Rectal smooth muscle tissue (tissue), 1 donor: ENCODE results near the gene PIK3AP1.
"Not testable (repeated sequence)": the region's sequence is repeated elsewhere in the genome, so short reads cannot be mapped to it uniquely, and the experiment has no call there.

Experiments
- H3K27ac ChIP-seq: one replicate; pipeline ENCODE4 v1.7.0; 2013; ENCODE audit warnings: low read depth, low read length, inconsistent platforms
- H3K27me3 ChIP-seq: one replicate; pipeline ENCODE4 v1.7.0; 2013; ENCODE audit warnings: low read length; ENCODE audit not compliant: control insufficient read depth, insufficient read depth
- H3K36me3 ChIP-seq: one replicate; pipeline ENCODE4 v1.7.0; 2013; ENCODE audit warnings: low read length; ENCODE audit not compliant: control insufficient read depth, insufficient read depth
- H3K4me1 ChIP-seq: one replicate; pipeline ENCODE4 v1.7.0; 2013; ENCODE audit warnings: low read length; ENCODE audit not compliant: control insufficient read depth, insufficient read depth
- H3K4me3 ChIP-seq: one replicate; pipeline ENCODE4 v1.7.0; 2013; ENCODE audit warnings: low read length
- H3K9ac ChIP-seq: one replicate; pipeline ENCODE4 v1.7.0; 2013; ENCODE audit warnings: low read length

PIK3AP1 gene

DNA sequence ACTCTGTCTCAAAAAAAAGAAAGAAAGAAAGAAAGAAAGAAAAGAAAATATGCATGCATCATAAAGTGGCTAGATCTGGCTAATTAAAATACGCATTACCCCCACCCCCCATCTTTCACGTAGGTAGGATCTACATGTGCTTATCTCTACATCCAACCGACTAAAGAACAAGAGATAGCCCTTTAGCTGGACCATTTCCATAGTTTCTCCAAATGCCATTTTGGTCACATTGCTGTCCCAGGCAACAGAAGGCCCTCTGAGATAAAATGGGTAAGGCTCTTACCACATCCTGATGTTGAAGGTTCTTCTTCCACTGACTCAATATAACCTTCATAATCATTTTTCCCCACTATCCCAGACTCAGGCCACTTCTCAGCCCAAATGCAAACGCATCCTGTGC is 31.5 kb downstream of the PIK3AP1 start:
- Histone ChIP-seq H3K36me3 (no peaks in the 10 kb centered on the region), H3K4me1 (no peaks in the 10 kb centered on the region), H3K27ac (no peak overlapping the region), H3K27me3 (no peaks in the 10 kb centered on the region), H3K4me3 (no peak overlapping the region), H3K9ac (no peak overlapping the region)

DNA sequence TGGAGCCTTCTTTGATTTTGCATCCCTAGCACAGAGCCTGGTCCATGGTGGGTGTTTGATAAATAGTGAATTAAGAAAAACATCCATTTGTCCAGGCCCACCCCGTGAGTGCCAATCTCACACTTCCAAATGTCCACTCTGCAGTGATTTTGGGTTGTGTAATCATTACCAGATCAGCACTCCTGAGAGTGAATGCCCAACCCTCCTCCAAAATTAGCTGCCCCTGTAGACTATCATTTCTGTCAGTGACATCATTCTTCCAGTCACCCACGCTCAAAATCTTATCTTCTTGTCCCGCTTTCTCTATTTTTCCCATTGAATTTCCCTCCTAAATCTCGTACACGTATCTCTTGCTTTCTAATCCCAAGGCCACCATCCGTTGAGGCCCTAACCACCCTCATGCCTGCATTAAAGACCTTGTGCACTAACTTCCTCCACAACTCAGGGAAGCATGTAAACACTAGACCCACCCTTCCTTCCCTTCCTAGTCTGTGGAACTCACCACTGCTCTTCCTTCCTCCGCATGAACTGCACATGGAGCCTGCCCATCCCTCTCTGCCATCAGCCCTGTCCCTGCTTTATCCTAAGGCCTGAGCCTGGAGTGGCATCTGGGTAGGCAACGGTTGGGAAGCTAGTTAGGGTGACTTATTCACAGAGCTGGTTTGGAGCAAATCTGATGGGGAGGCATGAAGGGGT is 32.8 kb downstream of the PIK3AP1 start:
- Histone ChIP-seq H3K4me1 (no peaks in the 10 kb centered on the region), H3K9ac (no peak overlapping the region), H3K36me3 (no peaks in the 10 kb centered on the region), H3K4me3 (no peak overlapping the region), H3K27ac (no peak overlapping the region), H3K27me3 (no peaks in the 10 kb centered on the region)

DNA sequence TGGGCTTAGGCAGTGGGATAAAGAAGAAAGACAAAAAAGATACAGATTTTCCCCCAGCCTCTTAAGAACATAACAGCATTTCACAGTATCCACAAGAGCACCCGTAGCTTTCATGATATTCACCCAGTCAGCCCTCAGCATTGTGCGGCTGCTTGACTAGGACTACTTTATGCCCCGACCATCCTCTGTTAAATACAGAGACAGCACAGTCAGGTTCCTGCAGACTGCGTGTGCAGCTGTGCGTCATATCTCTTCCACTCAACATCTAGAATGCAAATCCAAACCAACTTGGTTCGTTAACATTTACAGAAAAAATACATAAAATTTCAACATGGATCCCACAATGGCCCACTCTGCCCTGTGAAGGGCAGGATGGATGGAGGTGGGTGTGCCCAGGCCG is 33.8 kb downstream of the PIK3AP1 start:
- H3K27ac ChIP-seq: no peak overlapping the region
- H3K4me1 ChIP-seq: no peaks in the 10 kb centered on the region
- H3K27me3 ChIP-seq: no peaks in the 10 kb centered on the region
- H3K4me3 ChIP-seq: no peak overlapping the region
- H3K36me3 ChIP-seq: no peaks in the 10 kb centered on the region
- H3K9ac ChIP-seq: no peak overlapping the region

DNA sequence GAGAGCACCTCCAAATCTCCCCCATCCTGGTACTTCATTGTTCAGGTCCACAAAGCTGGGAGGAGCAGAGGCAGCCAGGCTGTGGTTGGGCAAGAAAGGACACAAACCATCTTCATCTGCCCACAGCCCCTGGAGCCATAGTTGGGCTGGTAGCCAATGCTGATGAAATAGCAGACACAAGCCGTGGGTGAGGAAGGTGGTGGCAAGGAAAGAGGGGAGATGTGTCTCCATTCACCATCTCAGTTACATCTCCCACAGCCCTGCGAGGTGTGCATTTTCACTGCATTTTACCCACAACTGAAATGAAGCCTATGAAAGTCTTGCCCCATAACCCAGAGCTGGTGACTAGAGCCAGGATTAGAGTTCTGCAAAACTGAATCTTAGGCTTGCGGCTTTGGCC is 35.0 kb downstream of the PIK3AP1 start:
- no peak overlapping the region for H3K27ac ChIP-seq
- H3K4me3 ChIP-seq: no peak overlapping the region
- no peaks in the 10 kb centered on the region for H3K27me3 ChIP-seq
- no peak overlapping the region for H3K9ac ChIP-seq
- no peaks in the 10 kb centered on the region for H3K4me1 ChIP-seq
- no peaks in the 10 kb centered on the region for H3K36me3 ChIP-seq

DNA sequence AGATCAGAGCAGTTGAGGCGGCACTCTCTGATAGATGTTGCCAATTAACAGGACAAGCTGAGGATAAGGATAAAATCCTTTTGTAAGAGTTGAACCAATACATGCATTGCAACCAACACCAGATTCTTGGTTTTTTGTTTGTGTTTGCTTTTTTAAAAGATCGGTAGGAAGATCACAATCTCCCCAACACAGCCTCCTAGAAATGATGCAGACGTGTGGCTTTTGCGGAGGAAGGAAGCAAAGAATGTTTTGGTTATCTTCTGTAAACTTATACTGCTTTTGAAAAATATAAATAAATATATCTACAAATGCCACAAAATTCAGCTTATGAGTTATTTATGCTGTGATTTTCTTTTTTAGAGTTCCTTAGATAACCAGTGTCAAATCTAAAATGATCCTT is 35.5 kb downstream of the PIK3AP1 start:
- H3K36me3 ChIP-seq: no peaks in the 10 kb centered on the region
- H3K27me3 ChIP-seq: no peaks in the 10 kb centered on the region
- no peak overlapping the region for H3K9ac ChIP-seq
- no peak overlapping the region for H3K4me3 ChIP-seq
- H3K4me1 ChIP-seq: no peaks in the 10 kb centered on the region
- no peak overlapping the region for H3K27ac ChIP-seq

DNA sequence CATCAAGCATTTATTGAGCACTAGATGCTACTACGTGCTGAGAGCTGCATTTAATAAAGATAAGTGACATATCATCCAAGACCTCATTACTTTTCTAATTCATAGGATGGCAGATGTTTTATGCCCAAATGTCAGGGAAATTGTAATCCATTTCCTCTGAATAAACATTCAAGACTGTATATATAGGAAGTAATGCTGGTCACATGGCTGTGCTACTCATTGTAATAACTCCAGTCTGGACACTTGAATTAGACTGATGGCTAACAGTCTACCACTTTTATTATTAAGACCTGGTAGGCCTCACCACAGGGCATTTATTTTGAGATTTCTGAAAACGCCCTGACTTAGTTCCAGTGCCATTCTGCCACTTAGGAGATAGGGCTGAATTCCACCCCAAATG is 36.6 kb downstream of the PIK3AP1 start:
- H3K4me3 ChIP-seq: no peak overlapping the region
- no peaks in the 10 kb centered on the region for H3K36me3 ChIP-seq
- H3K9ac ChIP-seq: no peak overlapping the region
- no peaks in the 10 kb centered on the region for H3K4me1 ChIP-seq
- H3K27me3 ChIP-seq: no peaks in the 10 kb centered on the region
- H3K27ac ChIP-seq: no peak overlapping the region

DNA sequence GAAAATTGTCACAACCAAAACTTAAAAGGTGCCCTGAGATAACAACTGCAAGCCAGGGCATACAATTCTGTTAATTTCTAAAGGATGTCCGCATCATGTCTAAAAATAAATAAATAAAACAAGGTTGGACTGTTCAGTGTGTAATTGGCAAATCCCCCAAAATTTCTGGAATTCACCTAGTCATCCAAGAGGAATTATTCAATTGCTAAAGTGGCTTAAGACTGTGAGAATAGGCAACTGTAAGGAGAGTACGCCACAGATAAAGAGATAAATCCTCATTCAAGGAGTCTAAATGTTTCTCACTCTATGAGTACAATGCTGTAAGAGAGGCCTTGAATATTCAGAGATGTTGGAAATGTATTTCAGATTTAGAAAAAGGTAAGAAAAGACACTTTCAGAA is 37.2 kb downstream of the PIK3AP1 start:
- Histone ChIP-seq H3K27ac (no peak overlapping the region), H3K4me3 (no peak overlapping the region), H3K27me3 (no peaks in the 10 kb centered on the region), H3K36me3 (no peaks in the 10 kb centered on the region), H3K4me1 (no peaks in the 10 kb centered on the region), H3K9ac (no peak overlapping the region)

DNA sequence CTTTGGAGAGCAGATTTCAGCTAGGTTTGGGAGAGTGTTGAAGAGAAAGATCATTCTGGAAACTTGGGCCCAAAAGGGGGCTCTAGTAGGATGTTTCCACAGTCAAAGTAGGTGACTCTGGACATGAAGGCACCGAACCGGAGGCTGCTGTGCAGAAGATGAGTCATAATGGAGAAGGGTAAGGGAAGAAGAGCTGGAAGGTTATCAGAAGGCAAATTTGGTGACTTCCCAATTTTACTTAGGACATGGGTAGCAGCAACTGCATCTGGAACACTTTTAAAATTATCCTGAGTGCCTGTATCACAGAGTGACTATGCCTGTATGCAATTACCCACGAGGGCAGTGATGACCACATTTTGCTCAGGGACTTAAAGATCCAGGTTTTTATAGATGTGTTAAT is 38.8 kb downstream of the PIK3AP1 start:
- Histone ChIP-seq H3K4me3 (no peak overlapping the region), H3K27me3 (no peaks in the 10 kb centered on the region), H3K9ac (no peak overlapping the region), H3K36me3 (no peaks in the 10 kb centered on the region), H3K27ac (no peak overlapping the region), H3K4me1 (no peaks in the 10 kb centered on the region)

DNA sequence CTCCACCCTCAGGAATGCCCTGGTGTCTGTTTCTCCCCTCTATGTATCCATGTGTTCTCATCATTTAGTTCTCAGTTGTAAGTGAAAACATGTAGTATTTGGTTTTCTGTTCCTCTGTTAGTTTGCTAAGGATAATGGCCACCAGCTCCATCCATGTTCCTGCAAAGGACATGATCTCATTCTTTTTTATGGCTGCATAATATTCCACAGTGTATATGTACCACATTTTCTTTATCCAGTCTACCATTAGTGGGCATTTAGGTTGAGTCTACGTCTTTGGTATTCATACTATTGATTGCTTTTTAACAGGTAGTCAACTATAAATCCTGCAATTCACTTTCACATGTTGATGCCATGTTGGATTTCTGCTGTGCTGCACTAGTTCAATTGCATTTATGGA is 39.9 kb downstream of the PIK3AP1 start:
- H3K27ac ChIP-seq, H3K9ac ChIP-seq, H3K36me3 ChIP-seq, H3K4me1 ChIP-seq, H3K4me3 ChIP-seq, H3K27me3 ChIP-seq: not testable (repeated sequence)

DNA sequence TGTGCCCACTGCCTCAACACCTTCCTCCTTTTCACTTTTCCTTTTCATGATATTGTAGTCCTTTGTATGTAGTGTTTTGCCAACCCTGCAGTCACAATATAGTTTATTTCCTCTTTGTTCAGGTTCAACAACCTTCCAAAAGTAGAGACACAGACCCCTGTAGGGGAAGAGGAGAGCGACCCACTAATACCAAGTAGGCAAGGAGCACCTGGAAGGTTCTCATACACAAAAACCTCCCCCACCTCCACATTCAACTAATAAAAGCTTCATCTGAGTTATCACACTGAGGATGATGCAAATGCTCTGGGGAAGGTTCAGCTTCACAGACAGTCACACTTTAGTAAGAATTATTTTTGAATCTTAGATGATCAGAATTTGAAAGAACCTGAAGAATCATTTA is 41.6 kb downstream of the PIK3AP1 start:
- Histone ChIP-seq H3K36me3 (no peaks in the 10 kb centered on the region), H3K4me1 (no peaks in the 10 kb centered on the region), H3K27me3 (no peaks in the 10 kb centered on the region), H3K9ac (no peak overlapping the region), H3K4me3 (no peak overlapping the region), H3K27ac (no peak overlapping the region)

DNA sequence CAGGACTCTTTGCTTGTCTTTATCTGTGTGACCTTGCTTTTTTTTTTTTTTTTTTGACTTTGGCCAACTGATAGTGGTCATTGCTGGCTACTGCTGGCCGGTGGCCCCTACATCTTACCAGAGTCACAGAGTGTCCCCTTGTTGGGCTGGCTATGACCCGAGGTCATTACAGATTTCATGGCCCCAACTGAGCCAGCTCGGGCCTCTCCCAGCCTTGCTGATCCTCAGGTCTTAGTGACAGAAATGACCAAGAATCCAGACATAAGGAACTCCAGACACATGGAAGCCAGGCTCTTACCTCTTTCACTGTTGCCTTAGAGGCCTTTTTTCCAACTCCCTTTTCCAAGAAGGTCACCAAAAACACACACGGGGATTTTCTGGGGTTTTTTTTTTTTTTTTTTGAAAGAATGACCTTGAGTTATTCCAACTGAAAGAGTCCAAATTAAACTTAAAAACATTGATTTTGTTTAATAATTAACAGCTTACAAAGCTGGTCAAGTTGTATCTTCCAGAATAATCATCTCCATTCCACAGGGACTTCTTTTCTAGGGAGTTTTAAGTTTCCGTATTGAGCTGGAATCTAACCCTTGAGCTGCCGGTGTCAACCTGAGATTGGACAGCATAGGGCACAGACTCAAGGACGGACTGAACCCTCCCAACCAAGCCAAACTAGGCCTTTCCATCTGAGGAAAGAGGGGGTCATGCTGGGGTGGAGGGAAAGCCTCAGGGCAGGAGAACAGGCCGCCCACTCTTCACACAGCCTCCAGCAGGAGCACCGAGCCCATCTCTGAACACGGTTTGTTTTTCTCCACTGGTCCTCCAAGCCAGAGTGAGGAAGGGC is 43.8 kb downstream of the PIK3AP1 start:
- H3K9ac ChIP-seq: no peak overlapping the region
- no peaks in the 10 kb centered on the region for H3K36me3 ChIP-seq
- no peaks in the 10 kb centered on the region for H3K27me3 ChIP-seq
- no peak overlapping the region for H3K27ac ChIP-seq
- no peak overlapping the region for H3K4me3 ChIP-seq
- H3K4me1 ChIP-seq: no peaks in the 10 kb centered on the region

DNA sequence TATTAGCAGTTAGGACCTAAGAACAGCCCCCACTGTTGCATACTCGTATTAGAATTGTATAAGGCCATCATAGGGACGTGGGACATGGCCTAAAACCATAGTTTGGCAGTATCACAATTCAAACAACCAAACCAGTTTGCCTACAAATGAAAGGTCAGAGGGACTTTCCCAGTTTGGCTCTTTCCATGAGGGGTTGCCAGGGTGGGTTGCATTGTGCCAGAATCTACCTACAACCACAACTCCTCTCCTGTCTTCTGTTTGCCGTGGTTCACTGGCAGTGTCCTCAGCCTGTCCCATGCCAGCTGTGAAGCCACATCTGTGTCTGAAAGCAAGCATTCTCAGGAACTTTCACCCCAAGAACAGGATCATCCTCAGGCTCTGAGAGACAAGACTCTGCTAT is 44.5 kb downstream of the PIK3AP1 start:
- no peaks in the 10 kb centered on the region for H3K4me1 ChIP-seq
- no peak overlapping the region for H3K4me3 ChIP-seq
- no peaks in the 10 kb centered on the region for H3K27me3 ChIP-seq
- no peak overlapping the region for H3K9ac ChIP-seq
- no peak overlapping the region for H3K27ac ChIP-seq
- no peaks in the 10 kb centered on the region for H3K36me3 ChIP-seq
